GM18507 (cell line): ENCODE data around the gene CCNB1IP1.
"Not testable (repeated sequence)": the region's sequence is repeated elsewhere in the genome, so short reads cannot be mapped to it uniquely, and the experiment has no call there.

Source experiments
- DNase-seq: peaks from one replicate; pipeline ENCODE4 v3.0.0; 2011; ENCODE audit warnings: low read depth; ENCODE audit not compliant: insufficient read length; ENCODE audit errors: extremely low spot score
- FAIRE-seq: peaks from 2 replicates; lab custom pipeline; 2011; peaks lifted over from hg19 to GRCh38; lab: Jason Lieb, UNC

The CCNB1IP1 gene

DNA sequence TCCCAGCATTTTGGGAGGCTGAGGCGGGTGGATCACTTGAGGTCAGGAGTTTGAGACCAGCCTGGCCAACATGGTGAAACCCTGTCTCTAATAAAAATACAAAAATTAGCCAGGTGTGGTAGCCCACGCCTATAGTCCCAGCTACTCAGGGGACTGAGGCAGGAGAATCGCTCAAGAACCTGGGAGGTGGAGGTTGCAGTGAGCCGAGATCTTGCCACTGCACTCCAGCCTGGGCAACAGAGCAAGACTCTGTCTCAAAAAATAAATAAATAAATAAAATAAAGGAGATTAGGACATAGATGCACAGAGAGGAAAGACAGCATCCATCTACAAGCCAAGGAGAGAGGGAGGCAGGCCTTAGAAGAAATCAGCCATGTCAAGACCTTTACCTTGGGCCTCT, 8.0 kb upstream of the CCNB1IP1 start:
- not testable (repeated sequence) for DNase-seq

GRCh38 chr14:20334017-20334416, 938 bp upstream of the CCNB1IP1 start:
- no peak for FAIRE-seq

More for the DNA sequence above, 8.0 kb upstream of the CCNB1IP1 start:
- FAIRE-seq = not testable (repeated sequence)

DNA sequence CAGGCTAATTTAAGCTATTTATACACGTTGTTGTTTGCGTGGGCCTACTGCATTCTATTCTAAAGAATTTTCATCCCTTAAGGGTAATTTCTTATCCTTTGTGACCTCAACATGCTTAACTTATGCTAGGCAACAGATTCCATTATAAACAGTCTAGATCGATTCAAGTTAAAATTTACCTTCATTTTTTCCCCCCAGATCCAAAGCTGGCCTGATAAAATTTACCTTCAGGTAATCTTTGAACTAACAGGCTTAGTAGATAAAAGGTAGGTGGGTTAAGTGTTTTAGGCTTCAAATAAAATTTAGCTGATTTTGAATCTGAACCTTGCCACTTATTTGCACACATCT, 389 bp upstream of the CCNB1IP1 start:
- FAIRE-seq (peak; percentile 21), DNase-seq (no peak)

More at GRCh38 chr14:20334017-20334416, 938 bp upstream of the CCNB1IP1 start:
- DNase-seq = no peak

GRCh38 chr14:20332431-20332787, 670 bp downstream of the CCNB1IP1 start:
- DNase-seq (no peak), FAIRE-seq (no peak)

GRCh38 chr14:20331053-20331613, 1.9 kb downstream of the CCNB1IP1 start:
- DNase-seq (no peak), FAIRE-seq (no peak)

DNA sequence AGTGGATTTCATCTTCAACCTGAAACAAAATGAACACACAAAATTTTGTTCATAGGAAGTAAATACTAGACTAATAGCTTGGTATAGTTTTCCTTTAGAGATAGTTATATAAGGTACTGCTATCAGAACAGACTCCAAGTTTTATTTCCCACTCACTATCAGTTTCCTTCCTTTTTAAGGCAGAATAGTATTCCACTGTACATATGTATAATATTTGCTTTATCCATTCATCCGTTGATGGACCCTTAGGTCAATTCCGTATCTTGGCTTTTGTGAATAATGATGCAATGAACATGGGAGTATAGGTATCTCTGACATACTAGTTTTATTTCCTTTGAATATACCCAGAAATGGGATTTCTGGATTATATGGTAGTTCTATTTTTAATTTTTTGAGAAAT, 3.7 kb downstream of the CCNB1IP1 start:
- FAIRE-seq (no peak), DNase-seq (no peak)

DNA sequence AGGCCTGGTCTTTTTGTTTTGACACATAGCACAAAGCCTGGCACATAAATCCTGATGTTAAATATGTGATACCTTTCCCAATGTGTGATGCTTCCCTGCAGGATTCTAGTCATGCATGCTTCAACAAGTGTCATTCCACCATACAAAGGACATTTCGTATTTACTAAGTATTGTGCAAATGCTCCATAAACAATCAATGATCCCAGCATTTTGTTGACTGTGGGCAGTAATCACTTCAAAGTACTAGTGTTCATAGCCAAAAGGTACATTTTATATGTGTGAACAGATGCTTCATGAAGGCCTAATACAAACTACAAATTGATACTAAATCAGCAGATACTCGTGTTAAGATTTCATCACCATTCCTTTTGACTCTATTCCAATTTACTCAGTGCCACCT, 4.4 kb downstream of the CCNB1IP1 start:
- no peak for DNase-seq
- FAIRE-seq = no peak

DNA sequence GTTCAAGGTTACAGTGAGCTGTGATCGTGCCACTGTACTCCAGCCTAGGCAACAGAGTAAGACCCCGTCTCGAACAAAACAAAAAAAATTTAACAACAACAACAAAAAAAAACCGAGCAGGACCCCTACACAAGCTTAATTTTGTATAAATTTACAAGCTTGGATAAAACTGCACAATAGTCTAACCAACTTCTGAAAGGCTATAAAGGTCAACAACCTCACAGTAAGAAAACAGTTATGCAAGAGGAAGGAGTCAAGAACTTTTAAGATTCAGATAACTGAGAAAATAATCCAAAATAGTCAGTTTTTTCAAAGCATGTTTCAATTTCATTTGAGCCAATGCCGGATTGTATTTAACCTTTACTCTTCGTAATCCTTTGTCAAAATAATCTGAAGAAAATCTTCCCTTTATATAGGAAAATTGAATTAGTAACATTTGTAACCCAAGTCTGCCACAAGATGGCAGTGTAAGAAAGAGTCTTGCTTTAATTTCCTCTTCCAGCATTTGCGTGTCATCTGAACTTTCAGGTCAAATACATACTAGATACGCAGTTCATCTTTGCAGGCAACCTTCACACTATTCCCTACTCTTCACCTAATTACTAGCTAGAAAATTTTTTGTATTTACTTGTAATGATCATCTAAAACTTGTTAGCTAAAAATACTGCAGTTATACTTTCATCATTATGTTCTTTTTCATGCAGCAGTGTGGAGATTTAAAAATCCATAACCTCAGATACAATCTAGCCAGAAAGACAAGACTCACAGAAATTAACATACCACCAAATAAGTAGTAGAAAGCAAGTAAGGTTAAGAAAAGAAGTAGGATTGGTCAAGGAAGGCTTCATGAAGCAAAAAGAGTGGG, 5.8 kb downstream of the CCNB1IP1 start:
- DNase-seq (no peak), FAIRE-seq (peak; percentile 87)

- DNase-seq (no peak), FAIRE-seq (no peak)
These were observed 15.4 kb downstream of the CCNB1IP1 start for GRCh38 chr14:20317720-20318119.

GRCh38 chr14:20314026-20314425, 19.1 kb downstream of the CCNB1IP1 start:
- FAIRE-seq (no peak), DNase-seq (no peak)

DNA sequence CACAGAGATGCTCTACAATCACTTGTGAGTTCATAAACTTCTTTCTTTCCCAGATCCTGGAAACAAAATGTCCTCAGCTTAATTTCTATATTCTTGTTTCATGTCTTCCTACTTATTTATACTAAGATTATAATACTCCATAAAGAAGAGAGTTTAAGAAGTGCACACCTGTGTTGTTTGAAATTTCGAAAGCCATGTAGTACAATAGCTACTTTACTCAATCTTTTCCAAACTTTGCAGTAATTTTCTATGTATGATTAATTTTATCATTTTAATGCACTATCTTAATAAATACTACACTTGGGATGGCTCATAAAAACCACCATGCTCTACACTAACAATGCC, 27.0 kb downstream of the CCNB1IP1 start:
- DNase-seq (no peak), FAIRE-seq (no peak)

- FAIRE-seq = peak; percentile 97
- DNase-seq = peak; percentile 73
These were observed 27.6 kb downstream of the CCNB1IP1 start, which contains the start of gene TTC5 for GRCh38 chr14:20305265-20306078. TSS of gene TTC5 (minus strand) at chr14:20305951. CDS start at chr14:20305937, 14 bp downstream.

- FAIRE-seq (no peak), DNase-seq (no peak)
These were observed 30.9 kb downstream of the CCNB1IP1 start for GRCh38 chr14:20302042-20302755.

DNA sequence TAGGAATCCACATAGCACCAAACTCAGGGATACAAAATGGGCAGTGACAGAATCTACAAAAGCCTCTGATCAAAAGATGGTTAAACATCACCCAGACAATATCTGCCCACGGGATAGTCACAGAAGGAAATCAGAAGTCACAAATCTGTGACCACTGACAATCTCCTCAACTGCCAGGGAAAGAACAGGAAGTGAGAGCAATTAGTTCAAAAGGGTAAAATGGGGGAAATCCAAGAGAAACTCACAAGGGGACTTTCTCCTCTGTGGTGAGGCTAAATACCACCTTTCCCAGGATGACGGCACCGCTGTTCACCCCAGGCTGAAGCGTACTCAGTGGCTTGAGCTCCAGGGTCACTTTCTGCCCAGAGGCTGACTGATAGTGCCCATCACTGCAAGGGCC, 38.0 kb downstream of the CCNB1IP1 start:
- FAIRE-seq (peak; percentile 84), DNase-seq (peak; percentile 8)

GRCh38 chr14:20294636-20295035, 38.4 kb downstream of the CCNB1IP1 start:
- no peak for FAIRE-seq
- DNase-seq = no peak

- DNase-seq, FAIRE-seq: not testable (repeated sequence)
These were observed 51.1 kb downstream of the CCNB1IP1 start for GRCh38 chr14:20281998-20282397.

DNA sequence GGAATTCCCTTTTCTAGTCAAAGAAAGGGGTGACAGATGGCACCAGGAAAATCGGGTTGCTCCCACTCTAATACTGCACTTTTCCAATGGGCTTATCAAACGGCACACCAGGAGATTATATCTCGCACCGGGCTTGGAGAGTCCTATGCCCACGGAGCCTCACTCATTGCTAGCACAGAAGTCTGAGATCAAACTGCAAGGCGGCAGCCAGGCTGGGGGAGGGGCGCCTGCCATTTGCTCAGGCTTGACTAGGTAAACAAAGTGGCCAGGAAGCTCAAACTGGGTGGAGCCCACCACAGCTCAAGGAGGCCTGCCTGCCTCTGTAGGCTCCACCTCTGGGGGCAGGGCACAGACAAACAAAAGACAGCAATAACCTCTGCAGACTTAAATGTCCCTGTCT, 52.8 kb downstream of the CCNB1IP1 start:
- FAIRE-seq = not testable (repeated sequence)

DNA sequence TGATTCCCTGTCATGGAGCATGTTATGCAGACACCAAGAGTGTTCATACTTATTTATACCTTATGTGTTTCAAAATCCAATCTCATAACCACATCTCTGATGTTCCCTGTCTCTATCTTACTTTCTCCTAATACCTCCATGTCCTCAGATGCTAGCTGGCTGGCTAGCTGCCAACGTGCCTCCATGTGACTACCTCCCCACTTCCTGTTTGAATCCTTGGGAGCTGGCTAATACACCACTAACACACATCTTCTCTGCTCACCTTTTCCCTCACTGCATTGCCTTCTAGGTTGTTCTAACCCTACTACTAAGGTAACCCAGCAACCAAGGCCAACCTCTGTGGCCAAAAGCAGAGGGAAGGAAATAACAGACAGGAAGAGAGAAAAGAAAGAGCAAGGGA, 54.7 kb downstream of the CCNB1IP1 start:
- no peak for DNase-seq
- FAIRE-seq = no peak

More for the DNA sequence above, 52.8 kb downstream of the CCNB1IP1 start:
- not testable (repeated sequence) for DNase-seq

- FAIRE-seq = no peak
- no peak for DNase-seq
These were observed 55.7 kb downstream of the CCNB1IP1 start for GRCh38 chr14:20277409-20277808.

GRCh38 chr14:20274062-20274461, 59.0 kb downstream of the CCNB1IP1 start:
- FAIRE-seq (no peak), DNase-seq (no peak)
